Measurements from ENCODE around the gene ATP1B2.
A peak's percentile ranks its signal among the peaks of the same experiment; 100 is the strongest.

The ATP1B2 gene

DNA sequence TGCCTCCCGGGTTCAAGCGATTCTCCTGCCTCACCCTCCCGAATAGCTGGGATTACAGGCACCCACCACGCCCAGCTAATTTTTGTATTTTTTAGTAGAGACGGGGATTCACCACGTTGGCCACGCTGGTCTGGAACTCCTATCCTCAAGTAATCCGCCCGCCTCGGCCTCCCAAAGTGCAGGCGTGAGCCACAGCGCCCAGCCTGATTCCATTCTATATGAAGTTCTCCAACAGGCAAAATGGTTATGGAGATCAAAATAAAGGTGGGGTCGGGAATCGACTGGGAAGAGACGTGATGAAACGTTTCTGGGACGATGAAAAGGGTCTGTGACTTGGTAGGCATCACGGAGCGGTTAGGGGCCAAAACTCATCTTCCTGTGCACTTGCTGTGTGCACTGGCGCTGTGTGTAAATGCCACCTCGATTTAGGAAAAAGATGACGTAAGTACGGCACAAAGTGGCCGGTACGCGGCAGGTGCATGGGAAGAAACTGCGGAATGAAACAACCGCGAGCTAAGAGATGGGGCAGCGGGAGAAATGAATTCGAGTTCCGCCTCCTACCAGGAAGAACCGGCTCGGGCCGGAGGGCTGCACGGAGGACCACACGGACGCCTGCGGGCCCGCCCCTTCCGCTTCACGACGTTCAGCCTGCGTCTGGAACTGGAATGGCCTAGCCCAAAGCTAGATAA, 35.0 kb downstream of the ATP1B2 start:
- peak; percentile 75 to 98 (median 85) for DNase-seq

GRCh38 chr17:7686222-7687071, 35.7 kb downstream of the ATP1B2 start:
- peak in 4 of 5 experiments; percentile 44 to 82 (median 67) for DNase-seq

- peak; percentile 61 to 97 (median 83) for DNase-seq
These were observed 36.6 kb downstream of the ATP1B2 start, which contains the start of gene TP53 for GRCh38 chr17:7687072-7687907. TP53 (minus strand) TSS chr17:7687490; CDS start chr17:7676594, 10,896 bp downstream.

- peak; percentile 86 to 97 (median 93) for DNase-seq
These were observed 37.4 kb downstream of the ATP1B2 start, which contains the start of gene WRAP53 for GRCh38 chr17:7687908-7688807. WRAP53 (plus strand) TSS chr17:7688477; CDS start chr17:7688649, 172 bp downstream.

DNA sequence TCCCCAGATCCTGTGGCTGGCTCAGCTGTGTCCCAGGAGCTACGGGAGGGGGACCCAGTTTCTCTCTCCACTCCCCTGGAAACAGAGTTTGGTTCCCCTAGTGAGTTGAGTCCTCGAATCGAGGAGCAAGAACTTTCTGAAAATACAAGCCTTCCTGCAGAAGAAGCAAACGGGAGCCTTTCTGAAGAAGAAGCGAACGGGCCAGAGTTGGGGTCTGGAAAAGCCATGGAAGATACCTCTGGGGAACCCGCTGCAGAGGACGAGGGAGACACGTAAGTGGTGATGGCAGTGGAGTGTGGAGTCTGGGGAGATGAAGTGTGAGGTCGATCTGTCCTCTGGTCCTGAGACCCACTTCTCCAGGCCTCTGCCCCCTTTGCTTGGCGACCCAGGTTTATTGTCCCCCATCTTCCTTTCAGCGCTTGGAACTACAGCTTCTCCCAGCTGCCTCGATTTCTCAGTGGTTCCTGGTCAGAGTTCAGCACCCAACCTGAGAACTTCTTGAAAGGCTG, 38.1 kb downstream of the ATP1B2 start:
- DNase-seq = no peak

DNA sequence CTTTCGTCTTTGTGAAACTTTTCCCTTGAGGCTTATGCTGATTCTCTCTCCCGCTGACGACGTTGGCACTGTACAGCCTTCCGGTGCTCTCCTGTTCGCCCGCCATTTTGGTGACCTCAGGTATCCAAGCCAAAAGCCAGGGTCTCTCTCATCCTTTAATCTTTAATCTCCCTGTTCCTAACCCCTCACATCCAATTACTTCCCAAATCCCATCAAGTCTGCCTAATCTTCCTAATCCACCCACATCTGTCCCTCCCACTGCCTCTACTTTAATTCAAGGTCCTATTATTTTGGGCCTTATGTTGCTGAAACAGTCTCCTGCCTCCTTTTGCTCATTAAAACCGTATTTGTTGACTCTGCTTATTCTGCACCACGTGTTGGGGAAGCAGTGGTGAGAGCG, 44.9 kb downstream of the ATP1B2 start:
- no peak for DNase-seq

- no peak for DNase-seq
These were observed 47.3 kb downstream of the ATP1B2 start for GRCh38 chr17:7697828-7698588.

DNA sequence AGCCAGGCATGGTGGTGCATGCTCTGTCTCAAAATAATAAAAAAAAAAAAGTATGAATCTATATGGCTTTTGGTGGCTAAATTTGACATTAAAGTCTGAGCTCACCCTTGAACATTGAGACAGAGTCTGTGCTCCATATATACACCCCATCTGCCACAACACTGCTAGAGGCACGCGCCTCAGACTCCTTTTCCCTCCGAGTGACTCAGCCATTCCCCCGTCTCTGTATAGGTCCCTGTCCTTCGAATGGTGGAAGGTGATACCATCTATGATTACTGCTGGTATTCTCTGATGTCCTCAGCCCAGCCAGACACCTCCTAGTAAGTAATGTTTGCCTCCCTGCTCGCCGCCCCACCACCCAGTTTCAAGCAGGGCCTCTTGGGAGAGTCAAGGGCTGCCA, 49.8 kb downstream of the ATP1B2 start:
- DNase-seq = no peak

- DNase-seq = no peak
These were observed 51.0 kb downstream of the ATP1B2 start for GRCh38 chr17:7701681-7702080.

- DNase-seq = no peak
These were observed 52.0 kb downstream of the ATP1B2 start for GRCh38 chr17:7702776-7703175.

DNA sequence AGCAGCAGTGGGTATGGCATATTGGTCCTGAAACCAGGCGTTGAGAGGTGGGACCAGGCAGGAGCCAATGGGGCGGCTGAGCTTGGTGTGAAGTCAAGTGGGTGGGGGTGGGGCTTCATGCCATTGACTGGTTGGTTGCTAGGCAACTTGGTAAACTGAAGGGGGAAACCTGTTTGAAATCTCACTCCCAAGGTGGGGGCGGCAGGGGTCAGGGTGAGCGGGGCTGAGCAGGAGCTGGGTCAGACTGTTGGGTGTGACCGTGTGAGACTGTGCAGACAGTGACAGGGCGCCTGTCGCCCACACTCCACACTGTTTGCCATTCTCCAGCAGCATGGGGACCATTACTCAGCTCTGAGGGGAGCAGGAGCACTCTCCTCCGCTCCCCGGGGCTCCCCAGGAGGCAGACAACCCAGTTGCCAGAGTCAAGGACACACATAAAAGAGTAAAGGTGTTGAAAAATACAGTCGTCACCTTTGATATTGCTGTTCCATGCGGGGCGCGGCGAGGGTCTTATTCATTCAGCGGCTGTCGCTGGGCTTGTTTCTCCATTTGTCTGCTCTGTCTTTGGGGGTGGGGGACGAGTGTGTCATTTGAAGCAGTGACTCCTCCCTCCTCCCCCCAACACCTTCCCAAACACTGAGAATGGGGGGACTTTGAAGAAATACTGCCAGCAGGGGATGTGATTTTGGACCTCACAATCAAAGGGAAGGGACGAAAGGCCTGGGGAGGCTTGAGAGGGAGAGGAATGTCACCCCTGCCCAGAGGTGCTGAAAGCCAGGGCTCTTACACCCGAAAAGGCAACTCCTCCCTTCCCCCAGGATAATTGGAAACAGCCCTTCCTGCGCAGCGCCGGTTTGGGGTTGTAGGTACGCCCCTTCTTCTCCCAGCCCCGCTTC, 53.1 kb downstream of the ATP1B2 start:
- peak in 1 of 5 experiments; percentile 30 for DNase-seq

- no peak for DNase-seq
These were observed 54.0 kb downstream of the ATP1B2 start, which contains the start of gene EFNB3 for GRCh38 chr17:7704601-7705268. EFNB3 (plus strand) TSS chr17:7705202; CDS start chr17:7705599, 397 bp downstream.

- DNase-seq = no peak
These were observed 54.8 kb downstream of the ATP1B2 start for GRCh38 chr17:7705269-7706255.

GRCh38 chr17:7706631-7707354, 56.1 kb downstream of the ATP1B2 start:
- DNase-seq = no peak
